ENCODE data around the gene RAPGEF2. TPM values are rescaled to one million over a fixed set of nuclear protein-coding genes. Genes with fewer than 3 reads are reported as not detected.

Gene RAPGEF2
- total RNA-seq, 1 experiment from 2014 or later, result 29.8 TPM

DNA sequence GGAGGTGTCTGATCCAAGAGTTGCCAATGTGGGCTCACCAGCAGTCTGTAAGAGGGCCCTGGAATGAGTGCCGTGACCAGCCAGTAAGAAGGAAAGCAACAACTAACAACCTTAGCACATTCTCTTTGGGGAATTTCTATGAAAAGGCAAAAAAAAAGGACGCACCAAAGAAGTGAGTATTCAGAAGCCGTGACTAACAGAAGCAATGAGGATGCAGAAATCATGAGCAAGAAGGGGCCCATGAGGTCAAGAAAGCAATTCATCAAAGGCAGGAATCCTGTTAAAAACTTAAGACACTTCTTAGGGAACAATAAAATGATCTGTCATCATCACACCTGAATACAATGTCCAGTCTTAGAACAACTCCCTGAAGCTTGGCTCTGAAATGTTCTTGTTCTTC, 260.5 kb downstream of the RAPGEF2 start:
- no peak for DNase-seq
- CTCF ChIA-PET, result no interaction called here
- Histone ChIP-seq H3K4me3 (no peak overlapping the region), H2AFZ (no peak overlapping the region), H3F3A (ENCODE audit: insufficient read depth, low read depth) (no peaks in the 10 kb centered on the region), H3K79me2 (ENCODE audit: low read depth) (no peaks in the 10 kb centered on the region), H3K9me3 (ENCODE audit: insufficient read depth, low read depth) (no peaks in the 10 kb centered on the region), H3K4me1 (replicated peaks; ENCODE audit: insufficient read depth) (no peaks in the 10 kb centered on the region), H3K27me3 (ENCODE audit: insufficient read depth, low read depth) (no peaks in the 10 kb centered on the region), H3K36me3 (ENCODE audit: low read depth) (no peaks in the 10 kb centered on the region), H4K20me1 (ENCODE audit: insufficient read depth) (no peaks in the 10 kb centered on the region), H3K9me2 (ENCODE audit: insufficient read depth) (no peaks in the 10 kb centered on the region), H3K4me2 (no peak overlapping the region), H3K27ac (no peak overlapping the region)
- POLR2A ChIA-PET (ENCODE audit: unreplicated experiment), result no interaction called here
- intact Hi-C loops (cut with micrococcal nuclease; ENCODE audit: unreplicated experiment), result loop anchor here (10.0 kb wide), 1 partner anchor 81 kb away; no protein-coding TSS in a partner anchor
- TF ChIP-seq EZH2 (IDR thresholded peaks at IDR 0.05; ENCODE audit: low read depth), result no peak
- TF ChIP-seq, protein P1, sequence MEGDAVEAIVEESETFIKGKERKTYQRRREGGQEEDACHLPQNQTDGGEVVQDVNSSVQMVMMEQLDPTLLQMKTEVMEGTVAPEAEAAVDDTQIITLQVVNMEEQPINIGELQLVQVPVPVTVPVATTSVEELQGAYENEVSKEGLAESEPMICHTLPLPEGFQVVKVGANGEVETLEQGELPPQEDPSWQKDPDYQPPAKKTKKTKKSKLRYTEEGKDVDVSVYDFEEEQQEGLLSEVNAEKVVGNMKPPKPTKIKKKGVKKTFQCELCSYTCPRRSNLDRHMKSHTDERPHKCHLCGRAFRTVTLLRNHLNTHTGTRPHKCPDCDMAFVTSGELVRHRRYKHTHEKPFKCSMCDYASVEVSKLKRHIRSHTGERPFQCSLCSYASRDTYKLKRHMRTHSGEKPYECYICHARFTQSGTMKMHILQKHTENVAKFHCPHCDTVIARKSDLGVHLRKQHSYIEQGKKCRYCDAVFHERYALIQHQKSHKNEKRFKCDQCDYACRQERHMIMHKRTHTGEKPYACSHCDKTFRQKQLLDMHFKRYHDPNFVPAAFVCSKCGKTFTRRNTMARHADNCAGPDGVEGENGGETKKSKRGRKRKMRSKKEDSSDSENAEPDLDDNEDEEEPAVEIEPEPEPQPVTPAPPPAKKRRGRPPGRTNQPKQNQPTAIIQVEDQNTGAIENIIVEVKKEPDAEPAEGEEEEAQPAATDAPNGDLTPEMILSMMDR (conservative IDR thresholded peaks at IDR 0.05), result no peak
- BruUV-seq (replicated peaks), result no TSS peak

DNA sequence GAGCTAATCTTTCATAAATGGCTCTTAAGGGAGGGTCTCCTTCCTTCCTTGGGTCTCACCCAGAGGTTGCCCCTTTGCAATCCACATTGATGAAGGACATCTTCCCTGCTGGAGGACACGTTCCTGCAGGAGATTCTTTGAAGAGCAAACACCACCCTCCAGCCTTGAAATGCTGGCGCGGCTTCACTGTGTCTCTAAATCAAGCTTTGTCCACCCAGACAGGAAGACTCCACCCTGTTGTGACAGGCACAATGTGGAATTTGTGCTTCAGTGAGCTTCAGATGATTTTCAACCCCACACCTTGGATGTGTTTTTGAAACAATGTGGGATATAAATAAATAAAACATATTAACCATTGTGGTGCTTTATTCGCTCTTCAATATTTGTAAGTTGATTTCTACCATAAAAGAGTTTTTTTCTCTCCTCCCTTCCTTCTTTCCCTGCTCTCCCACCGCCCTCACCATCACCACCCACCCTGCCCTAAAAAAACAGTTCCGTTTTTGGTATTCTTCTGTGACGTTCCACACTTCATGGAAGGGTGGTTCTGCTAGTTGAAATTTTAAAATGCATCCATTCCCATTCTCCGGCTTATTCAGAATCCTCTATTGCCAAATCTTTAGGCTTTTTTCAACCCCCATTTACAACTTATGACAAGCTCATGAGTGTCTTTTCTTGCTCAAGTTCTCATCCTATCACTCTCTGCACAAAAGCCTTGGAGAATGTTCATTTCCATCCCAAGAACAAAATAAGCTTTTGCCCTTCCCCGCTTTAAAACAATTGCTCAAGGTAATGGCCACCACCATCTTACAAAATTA, 264.3 kb downstream of the RAPGEF2 start:
- intact Hi-C loops (cut with micrococcal nuclease; ENCODE audit: unreplicated experiment), result loop anchor here (10.0 kb wide), 1 partner anchor 78 kb away; no protein-coding TSS in a partner anchor
- Histone ChIP-seq H3K79me2 (ENCODE audit: low read depth) (no peaks in the 10 kb centered on the region), H3K27me3 (ENCODE audit: insufficient read depth, low read depth) (no peaks in the 10 kb centered on the region), H4K20me1 (ENCODE audit: insufficient read depth) (no peaks in the 10 kb centered on the region), H3K27ac (no peak overlapping the region), H3K4me2 (no peak overlapping the region), H3K9me2 (ENCODE audit: insufficient read depth) (no peaks in the 10 kb centered on the region), H3K4me3 (no peak overlapping the region), H3K4me1 (replicated peaks; ENCODE audit: insufficient read depth) (no peaks in the 10 kb centered on the region), H2AFZ (no peak overlapping the region), H3F3A (ENCODE audit: insufficient read depth, low read depth) (no peaks in the 10 kb centered on the region), H3K9me3 (ENCODE audit: insufficient read depth, low read depth) (no peaks in the 10 kb centered on the region), H3K36me3 (ENCODE audit: low read depth) (no peaks in the 10 kb centered on the region)
- CTCF ChIA-PET, result no interaction called here
- BruUV-seq (replicated peaks), result no TSS peak
- no peak for TF ChIP-seq EZH2 (IDR thresholded peaks at IDR 0.05; ENCODE audit: low read depth)
- TF ChIP-seq, protein P1 (conservative IDR thresholded peaks at IDR 0.05), result no peak
- POLR2A ChIA-PET (ENCODE audit: unreplicated experiment), result interaction anchor here (0.6 kb wide), 1 partner anchor 108 kb away, joined by 3 read pairs; no protein-coding TSS in a partner anchor
- DNase-seq, result peak in 1 of 2 experiments; percentile 5

DNA sequence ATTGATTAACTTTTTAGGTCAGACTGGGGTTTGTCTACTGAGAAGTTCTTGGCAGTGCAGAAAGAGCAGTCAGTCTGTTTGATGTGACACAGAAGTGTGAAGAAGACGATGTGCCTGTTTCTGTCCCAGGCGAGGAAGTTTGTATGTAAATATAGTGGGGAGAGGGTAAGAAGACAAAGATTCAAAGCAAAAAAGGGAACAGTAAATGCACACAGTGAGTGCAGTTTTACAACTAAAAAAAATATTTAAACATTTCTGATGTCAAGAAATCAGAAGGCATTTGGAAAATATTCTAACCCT, 264.9 kb downstream of the RAPGEF2 start:
- TF ChIP-seq, protein P1 (conservative IDR thresholded peaks at IDR 0.05), result no peak
- no peak for TF ChIP-seq EZH2 (IDR thresholded peaks at IDR 0.05; ENCODE audit: low read depth)
- Histone ChIP-seq H3K9me2 (ENCODE audit: insufficient read depth) (no peaks in the 10 kb centered on the region), H3K9me3 (ENCODE audit: insufficient read depth, low read depth) (no peaks in the 10 kb centered on the region), H3K27me3 (ENCODE audit: insufficient read depth, low read depth) (no peaks in the 10 kb centered on the region), H2AFZ (no peak overlapping the region), H3F3A (ENCODE audit: insufficient read depth, low read depth) (no peaks in the 10 kb centered on the region), H3K4me1 (replicated peaks; ENCODE audit: insufficient read depth) (no peaks in the 10 kb centered on the region), H3K36me3 (ENCODE audit: low read depth) (no peaks in the 10 kb centered on the region), H3K79me2 (ENCODE audit: low read depth) (no peaks in the 10 kb centered on the region), H3K27ac (no peak overlapping the region), H3K4me2 (no peak overlapping the region), H4K20me1 (ENCODE audit: insufficient read depth) (no peaks in the 10 kb centered on the region), H3K4me3 (no peak overlapping the region)
- ChIA-PET CTCF (no interaction called here), POLR2A (ENCODE audit: unreplicated experiment) (interaction anchor here (0.6 kb wide), 1 partner anchor 109 kb away, joined by 3 read pairs; no protein-coding TSS in a partner anchor)
- DNase-seq, result no peak
- intact Hi-C loops (cut with micrococcal nuclease; ENCODE audit: unreplicated experiment), result loop anchor here (10.0 kb wide), 1 partner anchor 77 kb away; no protein-coding TSS in a partner anchor
- no TSS peak for BruUV-seq (replicated peaks)

Measured in PC-9 (cell line).